K562 (cell line): Measurements from ENCODE around the gene INSL3. TPM values are rescaled to one million over a fixed set of nuclear protein-coding genes. Genes with fewer than 3 reads are reported as not detected.

ENCODE experiments used
- BCL6 ChIP-seq: fragments of 250-450 bp; sonication (Bioruptor Pico); IDR thresholded peaks from 2 replicates; pipeline ENCODE4 v1.4.0; 2020
- BRF1 ChIP-seq: IDR thresholded peaks from 3 replicates; pipeline ENCODE4 v1.6.1; 2011; ENCODE audit warnings: borderline replicate concordance, mild to moderate bottlenecking; ENCODE audit not compliant: insufficient read length; ENCODE audit errors: extremely low read depth
- CBFA2T2 ChIP-seq: fragments of 450-650 bp; conservative IDR thresholded peaks from 2 replicates; pipeline ENCODE4 v1.6.1; 2017; ENCODE audit warnings: mild to moderate bottlenecking
- CBX2 ChIP-seq: fragments of 200-600 bp; sonication (generic); IDR thresholded peaks from one replicate; pipeline ENCODE4 v1.6.1; 2012; ENCODE audit warnings: mild to moderate bottlenecking, low read length, inconsistent platforms; ENCODE audit not compliant: insufficient read depth, poor library complexity, severe bottlenecking
- CEBPG ChIP-seq, 3 experiments: fragments of 200-800 bp in 1 of 3; sonication (Bioruptor generic) in 1 of 3; sonication (generic) in 1 of 3; formaldehyde crosslinking in 1 of 3; IDR thresholded peaks in 2 of 3; conservative IDR thresholded peaks in 1 of 3; 2 replicates each; pipeline versions ENCODE4 v1.6.1 to v1.8.0; 2016 to 2022; ENCODE audit warnings: missing compliant biosample characterization in 2 of 3, missing genetic modification characterization in 2 of 3, mild to moderate bottlenecking in 1 of 3, missing genetic modification reagents in 1 of 3
- DACH1 ChIP-seq: fragments of 450-650 bp; IDR thresholded peaks from 2 replicates; pipeline ENCODE4 v1.6.1; 2018; ENCODE audit not compliant: partially characterized antibody
- GABPB1 ChIP-seq: sonication (generic); formaldehyde crosslinking; IDR thresholded peaks from 2 replicates; pipeline ENCODE4 v1.8.0; 2022; ENCODE audit warnings: mild to moderate bottlenecking, missing genetic modification reagents
- GTF2A2 ChIP-seq: IDR thresholded peaks from 2 replicates; pipeline ENCODE4 v1.6.1; 2016; ENCODE audit warnings: mild to moderate bottlenecking, missing genetic modification characterization, missing compliant biosample characterization
- MBD1 ChIP-seq: fragments of 250-450 bp; sonication (Bioruptor Pico); IDR thresholded peaks from 2 replicates; pipeline ENCODE4 v1.8.0; 2022; ENCODE audit warnings: inconsistent platforms
- NRF1 ChIP-seq, 2 experiments: fragments of 450-650 bp; IDR thresholded peaks in 1 of 2; conservative IDR thresholded peaks in 1 of 2; 2 replicates each; pipeline ENCODE4 v1.6.1; 2014; ENCODE audit warnings: mild to moderate bottlenecking in 2 of 2
- PHB ChIP-seq: fragments of 250-450 bp; sonication (Bioruptor Pico); IDR thresholded peaks from 2 replicates; pipeline ENCODE4 v1.5.0; 2021
- PHF20 ChIP-seq: fragments of 450-650 bp; IDR thresholded peaks from 2 replicates; pipeline ENCODE4 v1.6.1; 2018; ENCODE audit not compliant: partially characterized antibody
- PRMT5 ChIP-seq: sonication (generic); formaldehyde crosslinking; IDR thresholded peaks from 2 replicates; pipeline ENCODE4 v1.5.0; 2020; ENCODE audit warnings: missing genetic modification reagents
- RBM15 ChIP-seq: fragments of 200-400 bp; formaldehyde crosslinking; IDR thresholded peaks from 2 replicates; pipeline ENCODE4 v1.6.1; 2018; ENCODE audit warnings: mild to moderate bottlenecking, low read length, moderate library complexity; ENCODE audit not compliant: insufficient read depth
- SRSF3 ChIP-seq: fragments of 200-400 bp; formaldehyde crosslinking; IDR thresholded peaks from 2 replicates; pipeline ENCODE4 v1.6.1; 2016; ENCODE audit warnings: mild to moderate bottlenecking, low read length, moderate library complexity; ENCODE audit not compliant: insufficient read depth
- TFAM ChIP-seq: fragments of 250-450 bp; sonication (Bioruptor Pico); conservative IDR thresholded peaks from 2 replicates; pipeline ENCODE4 v1.5.0; 2021; ENCODE audit warnings: mild to moderate bottlenecking, moderate library complexity
- ZC3H11A ChIP-seq: IDR thresholded peaks from 2 replicates; pipeline ENCODE4 v1.6.1; 2012; ENCODE audit warnings: low read depth, low read length, improper control_type of control experiment
- ZNF212 ChIP-seq: fragments of 450-650 bp; formaldehyde crosslinking; IDR thresholded peaks from 2 replicates; pipeline ENCODE4 v1.4.0; 2020; ENCODE audit warnings: mild to moderate bottlenecking
- ZNF512 ChIP-seq: IDR thresholded peaks from 2 replicates; pipeline ENCODE4 v1.6.1; 2016; ENCODE audit warnings: missing genetic modification characterization, missing compliant biosample characterization
- ZNF518B ChIP-seq: fragments of 250-450 bp; sonication (Bioruptor Pico); IDR thresholded peaks from 2 replicates; pipeline ENCODE4 v1.5.0; 2021; ENCODE audit warnings: mild to moderate bottlenecking, moderate library complexity
- polyA plus RNA-seq, 8 experiments: library from polyadenylated mRNA; depleted of rRNA in 4 of 8; stranded (reverse) in 5 of 8; unstranded in 3 of 8; fragments of >200 nt; fragmentation: Nextera tagmentation in 2 of 8; fragmentation: Illumina TruSeq in 1 of 8; extraction: Ambion mirVana in 2 of 8; extraction: Trizol in 1 of 8; gene quantifications; 2 replicates each; pipeline versions ENCODE4 v1.2.1 to v1.2.3, GENCODE V29; 2011 to 2014; ENCODE audit warnings: inconsistent platforms in 1 of 8, missing spikeins in 1 of 8
- total RNA-seq, 7 experiments: library from RNA; depleted of rRNA in 6 of 7; stranded (reverse); fragments of >200 nt in 6 of 7; fragmentation: Illumina TruSeq in 2 of 7; extraction: Trizol in 2 of 7; gene quantifications; 2 replicates each; pipeline versions ENCODE4 v1.2.1 to v1.2.3, GENCODE V29; 2011 to 2021; ENCODE audit warnings: low replicate concordance in 1 of 7

INSL3 gene
- total and polyA plus RNA-seq, 9 of the 15 experiments (the other 6 are each of a cell fraction or from before 2014, with no cell fraction given): not detected

GRCh38 chr19:17860331-17860992 is 39.1 kb upstream of the INSL3 start (continued):
- TF ChIP-seq MBD1 (CRISPR knock-in tag): no peak
- no peak for TF ChIP-seq NRF1 (conservative IDR thresholded peaks at IDR 0.05 in 1 of 2, IDR thresholded peaks at IDR 0.05 in 1 of 2)
- TF ChIP-seq CBX2: no peak
- no peak for TF ChIP-seq CBFA2T2
- no peak for TF ChIP-seq DACH1
- TF ChIP-seq BRF1: no peak
- TF ChIP-seq PHF20: no peak
- peak; percentile 40; the same call in 1 of the 2 replicates for TF ChIP-seq GTF2A2 (tag)
- no peak for TF ChIP-seq ZNF512
- 0 out of 2 replicates have a peak, but pooled peaks have one; percentile 1 for TF ChIP-seq CEBPG (CRISPR knock-in tag; IDR thresholded peaks at IDR 0.05)
- TF ChIP-seq CEBPG (tag; conservative IDR thresholded peaks at IDR 0.05 in 1 of 2, IDR thresholded peaks at IDR 0.05 in 1 of 2): no peak
- no peak for TF ChIP-seq TFAM (CRISPR knock-in tag)
- TF ChIP-seq GABPB1 (CRISPR knock-in tag): no peak
- TF ChIP-seq ZC3H11A: no peak
- no peak for TF ChIP-seq BCL6 (CRISPR knock-in tag)
- TF ChIP-seq PRMT5: no peak
- 0 out of 2 replicates have a peak, but pooled peaks have one; percentile 8 for TF ChIP-seq SRSF3
- TF ChIP-seq ZNF518B (CRISPR knock-in tag): no peak
- no peak for TF ChIP-seq PHB (CRISPR knock-in tag)
- no peak for TF ChIP-seq ZNF212 (CRISPR knock-in tag)
- no peak for TF ChIP-seq RBM15
